Lower leg skin (tissue), 3 donors: ENCODE data around the gene MC1R.

Source experiments
- POLR2A ChIP-seq, 2 donors: fragments of 450-650 bp; IDR thresholded peaks; one replicate each; pipeline ENCODE4 v1.6.1; 2016 to 2017; ENCODE audit warnings: antibody characterized with exemption in 2 of 2, mild to moderate bottlenecking in 1 of 2, moderate library complexity in 1 of 2
- TF ChIP-seq, protein P1 (sequence below), 3 donors: fragments of 450-650 bp; IDR thresholded peaks; one replicate each; pipeline ENCODE4 v1.5.1; 2016; ENCODE audit warnings: antibody characterized with exemption in 3 of 3, mild to moderate bottlenecking in 3 of 3, moderate library complexity in 2 of 3

DNA sequence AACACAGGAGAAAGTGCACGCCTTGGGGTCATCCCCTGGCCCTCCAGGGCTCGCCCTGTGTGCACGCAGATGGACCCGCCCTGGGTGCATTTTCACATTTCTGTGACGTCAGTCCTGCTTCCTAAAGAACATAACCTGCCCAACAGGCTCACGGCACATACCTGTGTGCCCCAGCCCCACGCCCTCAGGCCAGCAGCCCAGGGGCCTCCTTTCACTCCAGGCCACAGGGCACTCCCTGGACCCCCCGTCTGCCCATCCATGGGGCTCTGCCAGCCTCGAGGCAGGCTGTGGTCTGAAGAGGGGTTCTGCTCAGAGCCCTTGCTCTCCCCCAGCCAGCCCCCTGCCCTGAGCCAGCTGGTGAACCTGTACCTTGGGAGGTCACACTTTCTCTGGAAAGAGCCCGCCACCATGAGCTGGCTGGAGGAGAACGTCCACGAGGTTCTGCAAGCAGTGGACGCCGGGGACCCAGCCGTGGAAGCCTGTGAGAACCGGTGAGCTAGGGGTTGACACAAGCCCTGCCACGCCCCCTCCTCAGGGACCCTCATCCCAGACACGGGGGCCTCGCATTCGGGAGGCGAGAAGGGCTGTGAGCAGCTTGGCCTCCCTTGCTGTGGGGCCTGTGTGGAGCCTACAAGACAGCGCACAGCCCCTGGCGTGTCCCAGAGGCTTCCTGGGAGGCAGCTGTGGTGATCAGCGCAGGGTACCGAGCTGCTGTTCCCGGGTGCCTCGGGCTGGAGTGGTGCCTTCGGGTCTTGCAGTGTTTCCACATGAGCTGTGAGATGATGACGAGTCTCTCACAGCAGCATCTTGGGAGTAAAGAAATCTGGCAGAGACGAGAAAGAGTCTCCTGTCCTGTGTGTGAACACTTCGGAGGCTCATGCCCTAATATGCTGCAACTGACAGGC lies 13.8 kb upstream of the MC1R start:
- TF ChIP-seq, protein P1, sequence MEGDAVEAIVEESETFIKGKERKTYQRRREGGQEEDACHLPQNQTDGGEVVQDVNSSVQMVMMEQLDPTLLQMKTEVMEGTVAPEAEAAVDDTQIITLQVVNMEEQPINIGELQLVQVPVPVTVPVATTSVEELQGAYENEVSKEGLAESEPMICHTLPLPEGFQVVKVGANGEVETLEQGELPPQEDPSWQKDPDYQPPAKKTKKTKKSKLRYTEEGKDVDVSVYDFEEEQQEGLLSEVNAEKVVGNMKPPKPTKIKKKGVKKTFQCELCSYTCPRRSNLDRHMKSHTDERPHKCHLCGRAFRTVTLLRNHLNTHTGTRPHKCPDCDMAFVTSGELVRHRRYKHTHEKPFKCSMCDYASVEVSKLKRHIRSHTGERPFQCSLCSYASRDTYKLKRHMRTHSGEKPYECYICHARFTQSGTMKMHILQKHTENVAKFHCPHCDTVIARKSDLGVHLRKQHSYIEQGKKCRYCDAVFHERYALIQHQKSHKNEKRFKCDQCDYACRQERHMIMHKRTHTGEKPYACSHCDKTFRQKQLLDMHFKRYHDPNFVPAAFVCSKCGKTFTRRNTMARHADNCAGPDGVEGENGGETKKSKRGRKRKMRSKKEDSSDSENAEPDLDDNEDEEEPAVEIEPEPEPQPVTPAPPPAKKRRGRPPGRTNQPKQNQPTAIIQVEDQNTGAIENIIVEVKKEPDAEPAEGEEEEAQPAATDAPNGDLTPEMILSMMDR (IDR thresholded peaks at IDR 0.05): no peak
- no peak for TF ChIP-seq POLR2A (IDR thresholded peaks at IDR 0.05)
